ENCODE data around the gene ATE1.

ATE1 gene

GRCh38 chr10:121822180-121822579 is 105.7 kb downstream of the ATE1 start:
- no peak for TF ChIP-seq CTCF (IDR thresholded peaks at IDR 0.05; ENCODE audit: control extremely low read depth, extremely low read depth, low read depth, missing control alignments)
- ChIA-PET CTCF (interaction anchor here (0.6 to 6.6 kb wide), 8 partner anchors 9 to 78 kb away, joined by 3 to 53 read pairs (median 21); no protein-coding TSS in a partner anchor), POLR2A (no interaction called here)
- no peak for DNase-seq (ENCODE audit: extremely low spot score)

GRCh38 chr10:121819049-121819448 is 108.8 kb downstream of the ATE1 start:
- ChIA-PET POLR2A (no interaction called here), CTCF (interaction anchor here (1.5 kb wide), 1 partner anchor 10 kb away, joined by 4 read pairs; no protein-coding TSS in a partner anchor)
- TF ChIP-seq CTCF (IDR thresholded peaks at IDR 0.05; ENCODE audit: control extremely low read depth, extremely low read depth, low read depth, missing control alignments): no peak
- no peak for DNase-seq (ENCODE audit: extremely low spot score)

- CTCF ChIA-PET: interaction anchor here (1.0 to 1.5 kb wide), 2 partner anchors 9 to 10 kb away, joined by 3 to 4 read pairs; no protein-coding TSS in a partner anchor
- no peak for TF ChIP-seq CTCF (IDR thresholded peaks at IDR 0.05; ENCODE audit: control extremely low read depth, extremely low read depth, low read depth, missing control alignments)
- DNase-seq (ENCODE audit: extremely low spot score): no peak
- POLR2A ChIA-PET: no interaction called here
These were observed 109.2 kb downstream of the ATE1 start for GRCh38 chr10:121818599-121818998.

GRCh38 chr10:121816197-121816596 is 111.6 kb downstream of the ATE1 start:
- no peak for TF ChIP-seq CTCF (IDR thresholded peaks at IDR 0.05; ENCODE audit: control extremely low read depth, extremely low read depth, low read depth, missing control alignments)
- DNase-seq (ENCODE audit: extremely low spot score): no peak
- POLR2A ChIA-PET: no interaction called here
- CTCF ChIA-PET: interaction anchor here (1.0 to 2.7 kb wide), 2 partner anchors 8 to 11 kb away, joined by 3 to 11 read pairs; no protein-coding TSS in a partner anchor

GRCh38 chr10:121813857-121814256 is 114.0 kb downstream of the ATE1 start:
- DNase-seq (ENCODE audit: extremely low spot score): no peak
- CTCF ChIA-PET: interaction anchor here (0.7 to 2.7 kb wide), 2 partner anchors 9 to 10 kb away, joined by 3 to 11 read pairs; no protein-coding TSS in a partner anchor
- no peak for TF ChIP-seq CTCF (IDR thresholded peaks at IDR 0.05; ENCODE audit: control extremely low read depth, extremely low read depth, low read depth, missing control alignments)
- POLR2A ChIA-PET: no interaction called here

- ChIA-PET POLR2A (no interaction called here), CTCF (interaction anchor here (2.5 kb wide), 1 partner anchor 10 kb away, joined by 24 read pairs; no protein-coding TSS in a partner anchor)
- TF ChIP-seq CTCF (IDR thresholded peaks at IDR 0.05; ENCODE audit: control extremely low read depth, extremely low read depth, low read depth, missing control alignments): no peak
- no peak for DNase-seq (ENCODE audit: extremely low spot score)
These were observed 114.5 kb downstream of the ATE1 start for GRCh38 chr10:121813211-121813815.

Data from GM10248 (cell line).